Cardiac fibroblast (primary cell): ENCODE results near the gene MT1G.
"Not testable (repeated sequence)": the region's sequence is repeated elsewhere in the genome, so short reads cannot be mapped to it uniquely, and the experiment has no call there.

ENCODE experiments used
- DNase-seq, 2 donors: peaks; one replicate each; pipeline versions ENCODE4 v3.0.0 to v3.0.0-alpha.2; 2010; ENCODE audit warnings: low read depth in 2 of 2
- H3K4me3 ChIP-seq, 2 donors: replicated peaks in 1 of 2; 1 replicate in 1 of 2; 2 replicates in 1 of 2; pipeline ENCODE4 v1.5.1; 2011; ENCODE audit warnings: low read depth in 2 of 2, low read length in 2 of 2, mild to moderate bottlenecking in 2 of 2, moderate library complexity in 1 of 2
- CTCF ChIP-seq: IDR thresholded peaks from one replicate; pipeline ENCODE4 v1.5.1; 2011; ENCODE audit warnings: low read depth, mild to moderate bottlenecking, low read length, inconsistent platforms

The MT1G gene

GRCh38 chr16:56679818-56680217, 12.0 kb upstream of the MT1G start:
- DNase-seq = no peak
- no peak for TF ChIP-seq CTCF
- H3K4me3 ChIP-seq = no peak overlapping the region

GRCh38 chr16:56679078-56679730, 11.3 kb upstream of the MT1G start:
- no peak for DNase-seq
- no peak overlapping the region for H3K4me3 ChIP-seq
- no peak for TF ChIP-seq CTCF

- no peak for DNase-seq
- H3K4me3 ChIP-seq = no peak overlapping the region
- TF ChIP-seq CTCF = no peak
Measured at GRCh38 chr16:56677474-56677873, 9.6 kb upstream of the MT1G start.

GRCh38 chr16:56675685-56676210, 7.9 kb upstream of the MT1G start:
- no peak for TF ChIP-seq CTCF
- no peak for DNase-seq
- no peak overlapping the region for H3K4me3 ChIP-seq

GRCh38 chr16:56674570-56674969, 6.7 kb upstream of the MT1G start:
- H3K4me3 ChIP-seq = not testable (repeated sequence)

GRCh38 chr16:56673921-56674320, 6.1 kb upstream of the MT1G start:
- peak; percentile 42 to 56 for DNase-seq
- H3K4me3 ChIP-seq = no peak overlapping the region
- TF ChIP-seq CTCF = peak; percentile 52

More at GRCh38 chr16:56674570-56674969, 6.7 kb upstream of the MT1G start:
- not testable (repeated sequence) for DNase-seq

- no peak overlapping the region for H3K4me3 ChIP-seq
- no peak for DNase-seq
- TF ChIP-seq CTCF = no peak
Measured at GRCh38 chr16:56672761-56673536, 5.1 kb upstream of the MT1G start.

GRCh38 chr16:56672171-56672570, 4.3 kb upstream of the MT1G start:
- not testable (repeated sequence) for H3K4me3 ChIP-seq, DNase-seq

- H3K4me3 ChIP-seq = not testable (repeated sequence)
- DNase-seq = peak in 1 of 2 donors; percentile 18
Measured at GRCh38 chr16:56671691-56672090, 3.8 kb upstream of the MT1G start.
